Keratinocyte (primary cell): ENCODE results near the gene EYS. TPM values are rescaled to one million over a fixed set of nuclear protein-coding genes. Genes with fewer than 3 reads are reported as not detected.

Experiments
- DNase-seq: peaks from one replicate; pipeline ENCODE4 v3.0.0-alpha.2; 2011; ENCODE audit warnings: low read depth, missing footprints, low spot score
- FAIRE-seq: peaks from 2 replicates; lab custom pipeline; 2011; peaks lifted over from hg19 to GRCh38; lab: Jason Lieb, UNC
- H2AFZ ChIP-seq: 2 replicates; pipeline ENCODE4 v1.6.0; 2012; ENCODE audit warnings: low read length, control low read depth, inconsistent platforms; ENCODE audit not compliant: control insufficient read depth
- H3K27ac ChIP-seq: 2 replicates; pipeline ENCODE4 v1.5.1; 2011; ENCODE audit warnings: low read length; ENCODE audit not compliant: control insufficient read depth, insufficient read depth
- H3K27me3 ChIP-seq: 3 replicates; pipeline ENCODE4 v1.6.0; 2011; ENCODE audit warnings: low read length; ENCODE audit not compliant: control insufficient read depth, insufficient read depth; ENCODE audit errors: extremely low read depth
- H3K36me3 ChIP-seq, 2 experiments: 2 replicates in 1 of 2; 3 replicates in 1 of 2; pipeline ENCODE4 v1.5.1; 2011; ENCODE audit warnings: low read length in 2 of 2, mild to moderate bottlenecking in 1 of 2; ENCODE audit not compliant: control insufficient read depth in 2 of 2, insufficient read depth in 2 of 2; ENCODE audit errors: extremely low read depth in 1 of 2
- H3K4me1 ChIP-seq: 3 replicates; pipeline ENCODE4 v1.5.1; 2011; ENCODE audit warnings: low read length; ENCODE audit not compliant: control insufficient read depth, insufficient read depth; ENCODE audit errors: extremely low read depth
- H3K4me2 ChIP-seq: 3 replicates; pipeline ENCODE4 v1.6.0; 2011; ENCODE audit warnings: low read depth, low read length; ENCODE audit not compliant: control insufficient read depth, insufficient read depth; ENCODE audit errors: extremely low read depth
- H3K4me3 ChIP-seq, 3 experiments: fragments of 200-600 bp in 1 of 3; sonication (generic) in 1 of 3; 2 replicates in 2 of 3; 3 replicates in 1 of 3; pipeline ENCODE4 v1.5.1; 2011 to 2016; ENCODE audit warnings: low read length in 3 of 3, mild to moderate bottlenecking in 3 of 3, control low read depth in 2 of 3, inconsistent platforms in 1 of 3, low read depth in 1 of 3, mixed read lengths in 1 of 3, mixed run types in 1 of 3, moderate library complexity in 1 of 3; ENCODE audit not compliant: control insufficient read depth in 2 of 3, insufficient read depth in 2 of 3; ENCODE audit errors: extremely low read depth in 1 of 3
- H3K79me2 ChIP-seq: 2 replicates; pipeline ENCODE4 v1.6.0; 2012; ENCODE audit warnings: low read length; ENCODE audit not compliant: control insufficient read depth, insufficient read depth
- H3K9ac ChIP-seq: 3 replicates; pipeline ENCODE4 v1.6.0; 2011; ENCODE audit warnings: low read length; ENCODE audit not compliant: control insufficient read depth, insufficient read depth; ENCODE audit errors: extremely low read depth
- H3K9me1 ChIP-seq: 3 replicates; pipeline ENCODE4 v1.6.0; 2011; ENCODE audit warnings: low read length; ENCODE audit not compliant: control insufficient read depth, insufficient read depth; ENCODE audit errors: extremely low read depth
- H3K9me3 ChIP-seq: 2 replicates; pipeline ENCODE4 v1.5.1; 2012; ENCODE audit warnings: low read depth, low read length; ENCODE audit not compliant: control insufficient read depth
- H4K20me1 ChIP-seq: 3 replicates; pipeline ENCODE4 v1.6.0; 2011; ENCODE audit warnings: low read length; ENCODE audit not compliant: control insufficient read depth, insufficient read depth; ENCODE audit errors: extremely low read depth
- EZH2 ChIP-seq: IDR thresholded peaks from one replicate; pipeline ENCODE4 v1.6.1; 2012; ENCODE audit warnings: inconsistent platforms, mild to moderate bottlenecking, low read length, moderate library complexity
- dilution Hi-C: fragments of 300-500 bp; cut with MboI; formaldehyde crosslinking; loops from one replicate; pipeline ENCODE4 v1.7.0; 2020; ENCODE audit warnings: low sequenced_read_pairs; ENCODE audit not compliant: extremely low pct_ligation_motif_present
- polyA plus RNA-seq, 5 experiments: library from polyadenylated mRNA; depleted of rRNA in 3 of 5; stranded (reverse) in 3 of 5; stranded (forward) in 1 of 5; unstranded in 1 of 5; fragments of >200 nt; gene quantifications; 1 replicate in 1 of 5; 2 replicates in 3 of 5; 3 replicates in 1 of 5; pipeline versions ENCODE4 v1.2.1 to v1.2.3, GENCODE V29; 2011 to 2012; ENCODE audit warnings: missing spikeins in 2 of 5, low read depth in 1 of 5, low replicate concordance in 1 of 5
- TF ChIP-seq, protein P1 (sequence below), 3 experiments: IDR thresholded peaks in 1 of 3; conservative IDR thresholded peaks in 1 of 3; optimal IDR thresholded peaks in 1 of 3; 2 replicates in 2 of 3; 3 replicates in 1 of 3; pipeline versions ENCODE3 to v1.5.1; 2011; ENCODE audit warnings: low read length in 3 of 3, mild to moderate bottlenecking in 3 of 3, moderate library complexity in 2 of 3, control low read depth in 1 of 3, inconsistent platforms in 1 of 3; ENCODE audit not compliant: insufficient read depth in 2 of 3; ENCODE audit errors: extremely low read depth in 1 of 3

EYS gene
- polyA plus RNA-seq, 1 donor (not counting 4 experiments of a cell fraction or from before 2014, with no cell fraction given), result 0.34 TPM

- H3K4me3 ChIP-seq, result no peak overlapping the region
- H3K4me2 ChIP-seq, result no peak overlapping the region
- no peak overlapping the region for H3K9ac ChIP-seq
- no peaks in the 10 kb centered on the region for H4K20me1 ChIP-seq
- dilution Hi-C loops, result no loop called here
- no peaks in the 10 kb centered on the region for H3K4me1 ChIP-seq
- no peaks in the 10 kb centered on the region for H3K27me3 ChIP-seq
- TF ChIP-seq, protein P1, sequence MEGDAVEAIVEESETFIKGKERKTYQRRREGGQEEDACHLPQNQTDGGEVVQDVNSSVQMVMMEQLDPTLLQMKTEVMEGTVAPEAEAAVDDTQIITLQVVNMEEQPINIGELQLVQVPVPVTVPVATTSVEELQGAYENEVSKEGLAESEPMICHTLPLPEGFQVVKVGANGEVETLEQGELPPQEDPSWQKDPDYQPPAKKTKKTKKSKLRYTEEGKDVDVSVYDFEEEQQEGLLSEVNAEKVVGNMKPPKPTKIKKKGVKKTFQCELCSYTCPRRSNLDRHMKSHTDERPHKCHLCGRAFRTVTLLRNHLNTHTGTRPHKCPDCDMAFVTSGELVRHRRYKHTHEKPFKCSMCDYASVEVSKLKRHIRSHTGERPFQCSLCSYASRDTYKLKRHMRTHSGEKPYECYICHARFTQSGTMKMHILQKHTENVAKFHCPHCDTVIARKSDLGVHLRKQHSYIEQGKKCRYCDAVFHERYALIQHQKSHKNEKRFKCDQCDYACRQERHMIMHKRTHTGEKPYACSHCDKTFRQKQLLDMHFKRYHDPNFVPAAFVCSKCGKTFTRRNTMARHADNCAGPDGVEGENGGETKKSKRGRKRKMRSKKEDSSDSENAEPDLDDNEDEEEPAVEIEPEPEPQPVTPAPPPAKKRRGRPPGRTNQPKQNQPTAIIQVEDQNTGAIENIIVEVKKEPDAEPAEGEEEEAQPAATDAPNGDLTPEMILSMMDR (optimal IDR thresholded peaks at IDR 0.05 in 1 of 3, IDR thresholded peaks at IDR 0.05 in 1 of 3, conservative IDR thresholded peaks at IDR 0.05 in 1 of 3; ENCODE audit: extremely low read depth in 1 of 3, insufficient read depth in 2 of 3, low read length in 3 of 3), result no peak
- TF ChIP-seq EZH2, result no peak
- no peaks in the 10 kb centered on the region for H3K9me1 ChIP-seq
- no peaks in the 10 kb centered on the region for H3K9me3 ChIP-seq
- H3K36me3 ChIP-seq, result no peaks in the 10 kb centered on the region
- no peaks in the 10 kb centered on the region for H3K79me2 ChIP-seq
- FAIRE-seq (no peak), DNase-seq (no peak)
- H2AFZ ChIP-seq, result no peak overlapping the region
- no peak overlapping the region for H3K27ac ChIP-seq
These were observed 1011.0 kb downstream of the EYS start for GRCh38 chr6:64696053-64696452.

DNA sequence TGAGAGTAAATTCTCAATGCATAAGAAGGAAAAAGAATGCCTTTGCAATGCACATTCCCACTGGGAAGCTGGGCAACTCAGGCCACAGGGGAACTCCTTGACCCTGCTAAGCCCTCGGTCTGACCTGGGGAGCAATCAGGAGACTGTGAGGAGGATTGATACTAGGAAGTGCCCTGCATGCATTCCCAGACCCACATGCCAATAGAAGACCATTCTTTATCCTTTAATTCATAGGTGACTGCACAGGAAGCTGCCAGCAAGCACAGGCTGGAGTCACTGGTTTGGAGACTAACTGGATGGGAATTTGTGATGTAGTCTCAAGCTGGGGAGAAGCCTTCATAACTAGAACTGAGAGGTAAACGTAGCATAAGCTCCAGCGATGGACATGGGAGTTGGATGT lies 1012.7 kb downstream of the EYS start:
- no peaks in the 10 kb centered on the region for H3K9me3 ChIP-seq
- no peak overlapping the region for H2AFZ ChIP-seq
- dilution Hi-C loops, result no loop called here
- DNase-seq (no peak), FAIRE-seq (no peak)
- H3K27me3 ChIP-seq, result no peaks in the 10 kb centered on the region
- no peak for TF ChIP-seq EZH2
- TF ChIP-seq, protein P1 (optimal IDR thresholded peaks at IDR 0.05 in 1 of 3, IDR thresholded peaks at IDR 0.05 in 1 of 3, conservative IDR thresholded peaks at IDR 0.05 in 1 of 3; ENCODE audit: extremely low read depth in 1 of 3, insufficient read depth in 2 of 3, low read length in 3 of 3), result no peak
- H4K20me1 ChIP-seq, result no peaks in the 10 kb centered on the region
- H3K36me3 ChIP-seq, result no peaks in the 10 kb centered on the region
- H3K4me3 ChIP-seq, result no peak overlapping the region
- no peaks in the 10 kb centered on the region for H3K4me1 ChIP-seq
- H3K9me1 ChIP-seq, result no peaks in the 10 kb centered on the region
- no peak overlapping the region for H3K27ac ChIP-seq
- no peak overlapping the region for H3K9ac ChIP-seq
- no peaks in the 10 kb centered on the region for H3K79me2 ChIP-seq
- no peak overlapping the region for H3K4me2 ChIP-seq
